GM12892 (cell line): ENCODE measurements around the gene FBN1.

Experiments
- POLR2A ChIP-seq: IDR thresholded peaks from 2 replicates; pipeline ENCODE4 v1.6.1; 2011; ENCODE audit warnings: low read depth, low read length, control low read depth
- POLR2AphosphoS5 ChIP-seq: IDR thresholded peaks from 2 replicates; pipeline ENCODE4 v1.6.1; 2011; ENCODE audit warnings: low read depth, low read length, control low read depth
- TAF1 ChIP-seq: IDR thresholded peaks from 2 replicates; pipeline ENCODE4 v1.6.1; 2011; ENCODE audit warnings: low read depth, mild to moderate bottlenecking, control low read depth, low read length, borderline replicate concordance

GRCh38 chr15:48442011-48442410, 203.5 kb downstream of the FBN1 start:
- no peak for TF ChIP-seq POLR2AphosphoS5
- no peak for TF ChIP-seq TAF1
- no peak for TF ChIP-seq POLR2A
